Karpas-422 (cell line): ENCODE data around the gene APRT. TPM values are rescaled to one million over a fixed set of nuclear protein-coding genes. Genes with fewer than 3 reads are reported as not detected.

Experiments
- DNase-seq: peaks from one replicate; pipeline ENCODE4 v3.0.0-alpha.2; 2015
- H2AFZ ChIP-seq: fragments of 200-600 bp; sonication (generic); 2 replicates; pipeline ENCODE4 v1.6.1; 2014; ENCODE audit warnings: antibody characterized with exemption, low read length, mixed read lengths
- H3K27ac ChIP-seq: fragments of 200-600 bp; sonication (generic); 2 replicates; pipeline ENCODE4 v1.5.1; 2014; ENCODE audit warnings: mild to moderate bottlenecking, low read length, moderate library complexity
- H3K27me3 ChIP-seq: fragments of 200-600 bp; sonication (generic); 2 replicates; pipeline ENCODE4 v1.6.1; 2014; ENCODE audit warnings: low read length, mixed read lengths
- H3K36me3 ChIP-seq: fragments of 200-600 bp; sonication (generic); 2 replicates; pipeline ENCODE4 v1.6.1; 2014; ENCODE audit warnings: low read length, mixed read lengths; ENCODE audit not compliant: insufficient read depth
- H3K4me1 ChIP-seq: fragments of 200-600 bp; sonication (generic); 2 replicates; pipeline ENCODE4 v1.6.1; 2014; ENCODE audit warnings: mild to moderate bottlenecking, low read length, mixed read lengths
- H3K4me2 ChIP-seq: fragments of 200-600 bp; sonication (generic); 2 replicates; pipeline ENCODE4 v1.6.1; 2014; ENCODE audit warnings: low read length, low read depth, mild to moderate bottlenecking; ENCODE audit not compliant: poor library complexity, severe bottlenecking
- H3K4me3 ChIP-seq: fragments of 200-600 bp; sonication (generic); 2 replicates; pipeline ENCODE4 v1.5.1; 2014; ENCODE audit warnings: mild to moderate bottlenecking, antibody characterized with exemption, low read length, mixed read lengths
- H3K79me2 ChIP-seq: fragments of 200-600 bp; sonication (generic); 2 replicates; pipeline ENCODE4 v1.6.1; 2014; ENCODE audit warnings: mild to moderate bottlenecking, low read length, mixed read lengths
- H3K9ac ChIP-seq: fragments of 200-600 bp; sonication (generic); 2 replicates; pipeline ENCODE4 v1.6.0; 2014; ENCODE audit warnings: low read length
- H3K9me2 ChIP-seq: fragments of 200-600 bp; sonication (generic), shearing (Covaris generic); replicated peaks from 2 replicates; pipeline ENCODE4 v1.6.0; 2014; ENCODE audit warnings: mild to moderate bottlenecking, low read length, moderate library complexity; ENCODE audit not compliant: insufficient read depth
- H3K9me3 ChIP-seq: fragments of 300-700, 200-600 bp; sonication (generic); 2 replicates; pipeline ENCODE4 v1.6.1; 2014; ENCODE audit warnings: low read length, mixed read lengths
- H4K20me1 ChIP-seq: fragments of 200-600 bp; sonication (generic); 2 replicates; pipeline ENCODE4 v1.6.1; 2014; ENCODE audit warnings: mild to moderate bottlenecking, antibody characterized with exemption, low read length, low read depth; ENCODE audit not compliant: insufficient read depth
- total RNA-seq: library from RNA; depleted of rRNA; stranded (reverse); fragments of >200 nt; shearing (Covaris generic); gene quantifications from 2 replicates; pipeline ENCODE4 v1.2.3, GENCODE V29; 2014; ENCODE audit warnings: low replicate concordance

The APRT gene
- total RNA-seq, 1 experiment from 2014 or later = 193 TPM

GRCh38 chr16:88844419-88845036, 32.8 kb upstream of the APRT start:
- Histone ChIP-seq H4K20me1 (no peaks in the 10 kb centered on the region), H3K79me2 (no peaks in the 10 kb centered on the region), H3K27me3 (no peaks in the 10 kb centered on the region), H3K27ac (peak overlapping the region; percentile 37; the same call in 1 of the 2 replicates), H3K4me1 (peaks cover 12% of the 10 kb centered on the region), H2AFZ (no peak overlapping the region), H3K9me3 (no peaks in the 10 kb centered on the region), H3K4me3 (no peak overlapping the region), H3K9me2 (no peaks in the 10 kb centered on the region), H3K9ac (no peak overlapping the region), H3K36me3 (no peaks in the 10 kb centered on the region), H3K4me2 (no peak overlapping the region)
- DNase-seq = peak; percentile 56

GRCh38 chr16:88843256-88843655, 31.5 kb upstream of the APRT start:
- Histone ChIP-seq H4K20me1 (no peaks in the 10 kb centered on the region), H3K9ac (no peak overlapping the region), H2AFZ (no peak overlapping the region), H3K9me2 (no peaks in the 10 kb centered on the region), H3K4me2 (no peak overlapping the region), H3K4me3 (no peak overlapping the region), H3K27ac (no peak overlapping the region), H3K4me1 (peaks cover 12% of the 10 kb centered on the region), H3K27me3 (no peaks in the 10 kb centered on the region), H3K36me3 (no peaks in the 10 kb centered on the region), H3K9me3 (no peaks in the 10 kb centered on the region), H3K79me2 (no peaks in the 10 kb centered on the region)
- no peak for DNase-seq

DNA sequence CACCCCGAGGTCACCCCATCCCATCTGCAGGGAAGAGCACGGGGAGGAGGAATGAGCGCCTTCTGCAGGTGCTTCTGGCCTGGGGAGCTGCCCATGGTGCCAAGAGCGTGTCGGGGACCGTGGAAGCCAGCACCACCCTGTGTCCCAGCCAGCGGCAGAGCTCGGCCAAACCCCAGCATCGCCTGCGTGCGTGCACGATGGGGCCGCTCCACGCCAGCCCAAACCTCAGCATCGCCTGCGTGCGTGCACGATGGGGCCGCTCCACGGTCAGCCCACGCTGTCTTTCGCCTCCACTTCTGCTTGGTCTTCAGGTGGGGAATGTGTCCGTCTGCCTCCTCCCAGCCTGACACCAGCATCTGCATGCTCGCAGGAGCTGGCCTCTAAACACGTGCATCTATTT, 31.1 kb upstream of the APRT start:
- Histone ChIP-seq H4K20me1 (no peaks in the 10 kb centered on the region), H3K27me3 (no peaks in the 10 kb centered on the region), H3K4me2 (no peak overlapping the region), H3K9me3 (no peaks in the 10 kb centered on the region), H3K79me2 (no peaks in the 10 kb centered on the region), H3K27ac (no peak overlapping the region), H3K9me2 (no peaks in the 10 kb centered on the region), H3K36me3 (no peaks in the 10 kb centered on the region), H3K4me3 (no peak overlapping the region), H3K9ac (no peak overlapping the region), H2AFZ (no peak overlapping the region), H3K4me1 (peaks cover 12% of the 10 kb centered on the region)
- no peak for DNase-seq

- no peaks in the 10 kb centered on the region for H3K27me3 ChIP-seq
- no peak overlapping the region for H2AFZ ChIP-seq
- no peak overlapping the region for H3K4me2 ChIP-seq
- H3K9me3 ChIP-seq = no peaks in the 10 kb centered on the region
- no peaks in the 10 kb centered on the region for H3K9me2 ChIP-seq
- DNase-seq = no peak
- no peak overlapping the region for H3K9ac ChIP-seq
- no peaks in the 10 kb centered on the region for H3K79me2 ChIP-seq
- no peaks in the 10 kb centered on the region for H3K36me3 ChIP-seq
- no peak overlapping the region for H3K4me3 ChIP-seq
- H3K27ac ChIP-seq = no peak overlapping the region
- H3K4me1 ChIP-seq = peaks cover 12% of the 10 kb centered on the region
- no peaks in the 10 kb centered on the region for H4K20me1 ChIP-seq
These were observed 30.6 kb upstream of the APRT start for GRCh38 chr16:88842308-88842756.

DNA sequence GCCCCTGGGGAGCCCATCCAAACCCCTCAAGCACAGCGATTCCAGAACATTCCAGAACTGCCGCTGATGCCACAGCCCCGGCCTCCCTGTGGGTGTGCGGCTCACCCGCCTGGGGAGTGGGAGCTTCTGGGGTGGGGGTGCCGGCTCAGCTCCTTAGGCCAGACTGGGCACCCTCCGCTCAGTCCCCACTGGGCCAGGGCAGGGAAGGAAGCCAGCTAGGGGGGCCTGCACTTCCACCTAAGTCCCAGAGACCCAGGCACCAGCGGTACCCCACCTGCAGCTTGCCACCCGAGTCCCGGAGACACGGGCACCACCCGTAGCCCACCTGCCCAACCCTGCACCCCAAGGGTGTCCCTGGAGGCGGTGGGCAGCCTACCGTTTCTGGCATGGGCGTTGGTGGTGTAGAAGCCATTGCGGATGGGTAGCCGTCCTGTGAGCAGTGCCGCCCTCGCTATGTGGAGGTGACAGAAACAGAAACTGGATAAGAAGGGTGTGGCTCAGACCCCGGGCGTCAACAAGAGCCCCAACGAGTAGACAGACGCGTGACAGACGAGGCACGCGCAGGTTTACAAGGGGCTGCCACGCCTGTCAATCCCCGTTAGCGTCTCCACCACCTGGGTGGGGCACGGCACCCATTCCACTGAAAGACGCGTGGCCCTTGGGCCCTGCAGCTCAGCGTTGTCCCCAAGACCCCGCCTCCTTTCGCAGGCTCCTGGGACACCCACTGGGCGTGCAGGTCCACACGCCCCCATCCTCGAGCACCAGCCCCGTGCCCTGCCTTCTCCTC, 30.0 kb upstream of the APRT start:
- Histone ChIP-seq H4K20me1 (no peaks in the 10 kb centered on the region), H3K27ac (no peak overlapping the region), H3K27me3 (no peaks in the 10 kb centered on the region), H3K9me2 (no peaks in the 10 kb centered on the region), H3K36me3 (no peaks in the 10 kb centered on the region), H3K79me2 (no peaks in the 10 kb centered on the region), H3K4me2 (no peak overlapping the region), H3K9ac (no peak overlapping the region), H3K4me1 (peaks cover 12% of the 10 kb centered on the region), H3K9me3 (no peaks in the 10 kb centered on the region), H2AFZ (no peak overlapping the region), H3K4me3 (no peak overlapping the region)
- no peak for DNase-seq

GRCh38 chr16:88840600-88841215, 29.0 kb upstream of the APRT start:
- no peaks in the 10 kb centered on the region for H3K36me3 ChIP-seq
- no peaks in the 10 kb centered on the region for H3K27me3 ChIP-seq
- no peaks in the 10 kb centered on the region for H4K20me1 ChIP-seq
- no peak overlapping the region for H3K4me3 ChIP-seq
- H2AFZ ChIP-seq = no peak overlapping the region
- no peaks in the 10 kb centered on the region for H3K9me2 ChIP-seq
- no peaks in the 10 kb centered on the region for H3K9me3 ChIP-seq
- no peak for DNase-seq
- H3K9ac ChIP-seq = no peak overlapping the region
- no peak overlapping the region for H3K4me2 ChIP-seq
- H3K4me1 ChIP-seq = peaks cover 12% of the 10 kb centered on the region
- H3K79me2 ChIP-seq = no peaks in the 10 kb centered on the region
- no peak overlapping the region for H3K27ac ChIP-seq

GRCh38 chr16:88839745-88840599, 28.2 kb upstream of the APRT start:
- H2AFZ ChIP-seq = no peak overlapping the region
- no peak overlapping the region for H3K9ac ChIP-seq
- H3K4me2 ChIP-seq = no peak overlapping the region
- no peak for DNase-seq
- H3K9me2 ChIP-seq = no peaks in the 10 kb centered on the region
- H3K79me2 ChIP-seq = no peaks in the 10 kb centered on the region
- H3K9me3 ChIP-seq = no peaks in the 10 kb centered on the region
- H3K27me3 ChIP-seq = no peaks in the 10 kb centered on the region
- H3K4me3 ChIP-seq = no peak overlapping the region
- H3K27ac ChIP-seq = no peak overlapping the region
- H3K4me1 ChIP-seq = peaks cover 8% of the 10 kb centered on the region
- H3K36me3 ChIP-seq = no peaks in the 10 kb centered on the region
- no peaks in the 10 kb centered on the region for H4K20me1 ChIP-seq
